ENCODE data around the gene HTR7. TPM values are rescaled to one million over a fixed set of nuclear protein-coding genes. Genes with fewer than 3 reads are reported as not detected.
"Not testable (repeated sequence)": the region's sequence is repeated elsewhere in the genome, so short reads cannot be mapped to it uniquely, and the experiment has no call there.

Gene HTR7
- total RNA-seq: 1 to 10 TPM in 1 of 2 donors, under 1 TPM in 1; 0.70 to 7.3 TPM
- polyA plus RNA-seq (2013, experiment 1 of 2): 1.2 TPM
- polyA plus RNA-seq (2013, experiment 2 of 2): 0.87 TPM
- long read RNA-seq, experiment 1, partial matches to known transcripts: 0 of 5 reads
- long read RNA-seq, experiment 1, other reads (novel, unspliced or antisense): 2 of 5 reads
- long read RNA-seq, experiment 2, partial matches to known transcripts: 0 of 4 reads
- long read RNA-seq, experiment 2, other reads (novel, unspliced or antisense): 0 of 4 reads
- long read RNA-seq, experiment 3: 0 reads
- long read RNA-seq, experiment 4: 0 reads

DNA sequence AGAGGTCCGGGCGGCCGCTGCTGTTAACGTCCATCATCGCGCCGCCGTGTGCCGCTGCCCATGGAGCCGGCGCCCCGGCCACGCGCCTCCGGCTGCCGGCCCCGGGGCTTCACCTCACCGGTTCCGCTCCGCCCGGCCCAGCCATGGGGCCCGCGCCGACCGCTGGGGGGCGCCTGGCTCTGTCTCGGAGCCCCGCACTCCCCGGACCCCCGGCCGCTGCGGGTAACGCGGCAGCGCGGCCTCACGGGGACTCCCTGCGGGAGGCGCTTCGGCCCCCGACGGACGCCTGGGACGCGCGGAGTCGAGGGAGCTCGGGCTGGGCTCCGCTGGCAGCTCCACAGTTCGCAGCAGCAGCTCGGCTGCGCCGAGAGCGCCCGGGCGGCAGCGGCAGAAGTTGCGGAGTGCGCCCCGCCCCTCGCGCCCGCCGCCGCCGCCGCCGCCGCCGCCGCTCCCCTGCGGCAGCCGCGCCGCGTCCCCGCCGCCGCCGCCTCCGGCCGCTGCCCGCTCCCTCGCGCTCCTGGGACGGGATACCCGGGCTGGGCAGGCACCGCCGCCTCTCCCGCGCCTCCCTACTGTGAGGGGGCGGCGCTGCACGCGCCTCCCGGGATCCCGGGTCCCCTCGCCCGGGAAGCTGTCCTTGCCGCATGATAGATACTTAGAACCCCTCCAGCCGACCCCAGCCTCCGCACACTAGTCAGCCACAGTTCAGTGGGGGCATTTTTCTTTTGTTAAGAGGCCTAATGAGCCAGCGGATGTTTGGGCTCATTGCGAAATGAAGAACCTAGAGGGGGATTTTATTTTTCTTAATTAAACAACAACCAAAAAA, at the start of gene HTR7:
Gene HTR7, minus strand, starts transcription at position 405 of the 826 bp plus-strand sequence. Its CDS starts 368 bp downstream, at position 37.
- Histone ChIP-seq H3K27me3 (ENCODE audit: control insufficient read depth, insufficient read depth, low read length, poor library complexity, severe bottlenecking) (peaks cover 42% of the 10 kb centered on the region), H3K9me3 (ENCODE audit: control insufficient read depth, low read length) (peaks cover under 1% of the 10 kb centered on the region), H3K9ac (ENCODE audit: extremely low read depth, low read length, poor library complexity, severe bottlenecking) (no peak within 1 kb of the TSS), H3K4me3 (ENCODE audit: low read length) (peak within 1 kb of the TSS; percentile 82), H3K27ac (ENCODE audit: low read depth, low read length) (no peak within 1 kb of the TSS), H3K4me1 (ENCODE audit: control insufficient read depth, insufficient read depth, low read length) (no peaks in the 10 kb centered on the region), H3K36me3 (ENCODE audit: control insufficient read depth, insufficient read depth, low read length) (no peaks in the 10 kb centered on the region)
- no peak within 1 kb of the TSS for H3K27ac Mint-ChIP-seq
- H3K4me1 Mint-ChIP-seq: no peaks in the 10 kb centered on the region
- WGBS, 2 experiments (ENCODE audit: insufficient coverage in 1 of 2, insufficient read length in 1 of 2): 0% methylated on average over 21 to 102 of the region's 104 CpGs
- peak within 1 kb of the TSS; percentile 64 for H3K4me3 Mint-ChIP-seq
- DNase-seq: peak; percentile 90
- TF ChIP-seq, protein P1, sequence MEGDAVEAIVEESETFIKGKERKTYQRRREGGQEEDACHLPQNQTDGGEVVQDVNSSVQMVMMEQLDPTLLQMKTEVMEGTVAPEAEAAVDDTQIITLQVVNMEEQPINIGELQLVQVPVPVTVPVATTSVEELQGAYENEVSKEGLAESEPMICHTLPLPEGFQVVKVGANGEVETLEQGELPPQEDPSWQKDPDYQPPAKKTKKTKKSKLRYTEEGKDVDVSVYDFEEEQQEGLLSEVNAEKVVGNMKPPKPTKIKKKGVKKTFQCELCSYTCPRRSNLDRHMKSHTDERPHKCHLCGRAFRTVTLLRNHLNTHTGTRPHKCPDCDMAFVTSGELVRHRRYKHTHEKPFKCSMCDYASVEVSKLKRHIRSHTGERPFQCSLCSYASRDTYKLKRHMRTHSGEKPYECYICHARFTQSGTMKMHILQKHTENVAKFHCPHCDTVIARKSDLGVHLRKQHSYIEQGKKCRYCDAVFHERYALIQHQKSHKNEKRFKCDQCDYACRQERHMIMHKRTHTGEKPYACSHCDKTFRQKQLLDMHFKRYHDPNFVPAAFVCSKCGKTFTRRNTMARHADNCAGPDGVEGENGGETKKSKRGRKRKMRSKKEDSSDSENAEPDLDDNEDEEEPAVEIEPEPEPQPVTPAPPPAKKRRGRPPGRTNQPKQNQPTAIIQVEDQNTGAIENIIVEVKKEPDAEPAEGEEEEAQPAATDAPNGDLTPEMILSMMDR (conservative IDR thresholded peaks at IDR 0.05): peak; percentile 76
- H3K27me3 Mint-ChIP-seq (ENCODE audit: insufficient read depth): peaks cover 80% of the 10 kb centered on the region
- H3K36me3 Mint-ChIP-seq (ENCODE audit: low read depth): no peaks in the 10 kb centered on the region
- no peaks in the 10 kb centered on the region for H3K9me3 Mint-ChIP-seq

DNA sequence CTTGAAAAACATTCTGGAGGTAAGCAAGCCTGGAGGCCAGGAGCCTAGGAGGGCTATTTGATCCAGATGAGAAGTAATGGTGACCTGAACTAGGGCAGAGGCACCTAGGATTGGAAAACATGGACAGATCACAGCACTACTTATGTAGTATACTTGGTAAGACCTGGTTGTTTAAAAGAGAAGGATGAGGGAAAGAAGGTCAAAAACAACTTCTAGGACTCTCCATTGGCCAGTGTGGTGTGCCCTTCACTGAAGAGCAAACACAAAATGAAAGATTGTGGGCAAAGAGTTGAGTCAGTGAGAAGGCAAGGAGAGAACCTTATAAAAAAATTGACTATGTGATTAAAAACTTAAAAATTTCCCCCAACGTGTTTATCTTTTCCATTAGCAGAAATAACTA, 48.8 kb upstream of the HTR7 start:
- WGBS, 2 experiments (ENCODE audit: insufficient coverage in 1 of 2, insufficient read length in 1 of 2): 100% methylated on average over 1 of the region's 1 CpG; no CpG with 5 or more reads in 1 of the 2 experiments
- H3K4me3 ChIP-seq (ENCODE audit: low read length): no peak overlapping the region
- Mint-ChIP-seq H3K4me1 (peaks cover 11% of the 10 kb centered on the region), H3K27ac (no peak overlapping the region), H3K9me3 (no peaks in the 10 kb centered on the region), H3K4me3 (no peak overlapping the region), H3K27me3 (ENCODE audit: insufficient read depth) (peaks cover 19% of the 10 kb centered on the region), H3K36me3 (ENCODE audit: low read depth) (peaks cover 4% of the 10 kb centered on the region)
- TF ChIP-seq, protein P1 (conservative IDR thresholded peaks at IDR 0.05): no peak
- H3K27ac ChIP-seq (ENCODE audit: low read depth, low read length): no peak overlapping the region
- no peaks in the 10 kb centered on the region for H3K27me3 ChIP-seq (ENCODE audit: control insufficient read depth, insufficient read depth, low read length, poor library complexity, severe bottlenecking)
- peaks cover 23% of the 10 kb centered on the region for H3K36me3 ChIP-seq (ENCODE audit: control insufficient read depth, insufficient read depth, low read length)
- no peak for DNase-seq
- no peaks in the 10 kb centered on the region for H3K4me1 ChIP-seq (ENCODE audit: control insufficient read depth, insufficient read depth, low read length)
- H3K9me3 ChIP-seq (ENCODE audit: control insufficient read depth, low read length): no peaks in the 10 kb centered on the region
- H3K9ac ChIP-seq (ENCODE audit: extremely low read depth, low read length, poor library complexity, severe bottlenecking): no peak overlapping the region

DNA sequence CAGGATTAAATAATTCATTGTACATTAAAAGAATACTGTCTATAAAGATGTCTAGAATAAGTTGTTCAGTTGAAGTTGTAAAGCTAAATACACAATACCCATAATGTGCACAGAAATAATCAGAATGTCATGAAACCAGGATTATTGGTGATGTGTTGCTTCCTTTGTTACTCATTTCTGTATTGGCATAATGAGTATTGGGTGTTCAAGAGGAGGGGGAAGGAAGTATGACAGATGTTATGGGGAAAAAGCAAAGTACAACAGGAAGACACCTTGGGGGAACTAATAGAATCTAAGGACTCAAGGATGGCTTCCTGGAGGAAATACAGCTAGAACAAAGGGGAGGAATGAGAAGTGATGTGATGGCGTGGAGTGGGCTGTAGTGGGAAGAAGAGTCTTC, 48.1 kb upstream of the HTR7 start:
- Mint-ChIP-seq H3K27me3 (ENCODE audit: insufficient read depth) (peaks cover 14% of the 10 kb centered on the region), H3K36me3 (ENCODE audit: low read depth) (peaks cover 6% of the 10 kb centered on the region)

DNA sequence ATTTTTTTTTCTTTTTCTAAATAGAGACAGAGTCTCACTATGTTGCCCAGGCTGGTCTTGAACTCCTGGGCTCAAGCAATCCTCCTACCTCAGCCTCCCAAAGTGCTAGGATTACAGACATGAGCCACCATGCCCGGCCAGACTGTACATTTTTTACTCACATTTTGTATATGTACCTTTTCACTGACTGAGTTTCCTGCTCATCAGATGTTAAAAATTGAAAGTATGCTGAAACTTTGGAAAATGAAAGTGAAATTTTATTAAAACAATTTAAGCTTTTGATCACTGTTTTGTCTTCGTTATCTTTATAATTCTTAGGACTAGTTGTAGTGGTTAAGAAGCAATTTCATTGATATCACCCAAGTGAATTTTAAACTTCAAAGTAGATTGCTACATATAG, 39.1 kb upstream of the HTR7 start:
- not testable (repeated sequence) for H3K4me1 Mint-ChIP-seq; H3K9me3 Mint-ChIP-seq; DNase-seq; H3K27me3 Mint-ChIP-seq (ENCODE audit: insufficient read depth); H3K27ac ChIP-seq (ENCODE audit: low read depth, low read length); H3K4me3 Mint-ChIP-seq; H3K9ac ChIP-seq (ENCODE audit: extremely low read depth, low read length, poor library complexity, severe bottlenecking); H3K27ac Mint-ChIP-seq; H3K4me1 ChIP-seq (ENCODE audit: control insufficient read depth, insufficient read depth, low read length); H3K4me3 ChIP-seq (ENCODE audit: low read length); H3K9me3 ChIP-seq (ENCODE audit: control insufficient read depth, low read length); H3K27me3 ChIP-seq (ENCODE audit: control insufficient read depth, insufficient read depth, low read length, poor library complexity, severe bottlenecking)
- WGBS, 2 experiments (ENCODE audit: insufficient coverage in 1 of 2, insufficient read length in 1 of 2): 78% methylated on average over 2 of the region's 2 CpGs; no CpG with 5 or more reads in 1 of the 2 experiments
- peaks cover 63% of the 10 kb centered on the region for H3K36me3 ChIP-seq (ENCODE audit: control insufficient read depth, insufficient read depth, low read length)
- peaks cover 31% of the 10 kb centered on the region for H3K36me3 Mint-ChIP-seq (ENCODE audit: low read depth)

More for the DNA sequence above, 48.1 kb upstream of the HTR7 start:
- H3K4me1 ChIP-seq (ENCODE audit: control insufficient read depth, insufficient read depth, low read length): no peaks in the 10 kb centered on the region
- no peak overlapping the region for H3K4me3 ChIP-seq (ENCODE audit: low read length)
- Mint-ChIP-seq H3K4me3 (no peak overlapping the region), H3K27ac (no peak overlapping the region), H3K4me1 (peaks cover 11% of the 10 kb centered on the region), H3K9me3 (no peaks in the 10 kb centered on the region)
- no peak overlapping the region for H3K9ac ChIP-seq (ENCODE audit: extremely low read depth, low read length, poor library complexity, severe bottlenecking)
- H3K9me3 ChIP-seq (ENCODE audit: control insufficient read depth, low read length): no peaks in the 10 kb centered on the region
- TF ChIP-seq, protein P1 (conservative IDR thresholded peaks at IDR 0.05): no peak
- WGBS, 2 experiments (ENCODE audit: insufficient coverage in 1 of 2, insufficient read length in 1 of 2): 96 to 100% methylated on average over 1 of the region's 1 CpG
- H3K27ac ChIP-seq (ENCODE audit: low read depth, low read length): no peak overlapping the region
- H3K27me3 ChIP-seq (ENCODE audit: control insufficient read depth, insufficient read depth, low read length, poor library complexity, severe bottlenecking): no peaks in the 10 kb centered on the region
- DNase-seq: no peak
- peaks cover 29% of the 10 kb centered on the region for H3K36me3 ChIP-seq (ENCODE audit: control insufficient read depth, insufficient read depth, low read length)

Data from endodermal cell (in vitro differentiated cells).